ENCODE data around the gene LIMA1.
"Not testable (repeated sequence)": the region's sequence is repeated elsewhere in the genome, so short reads cannot be mapped to it uniquely, and the experiment has no call there.

LIMA1 gene

GRCh38 chr12:50287271-50287670 is 4.0 kb upstream of the LIMA1 start:
- no peak for DNase-seq (ENCODE audit: low read depth)

GRCh38 chr12:50285253-50285652 is 1.9 kb upstream of the LIMA1 start:
- DNase-seq (ENCODE audit: low read depth), result no peak

- peak; percentile 38 for DNase-seq (ENCODE audit: low read depth)
Observed at GRCh38 chr12:50282721-50283228, 545 bp downstream of the LIMA1 start.

GRCh38 chr12:50279501-50279900 is 3.8 kb downstream of the LIMA1 start:
- no peak for DNase-seq (ENCODE audit: low read depth)

GRCh38 chr12:50276912-50277671 is 6.2 kb downstream of the LIMA1 start:
- DNase-seq (ENCODE audit: low read depth), result no peak

- DNase-seq (ENCODE audit: low read depth), result no peak
Observed at GRCh38 chr12:50276068-50276467, 7.3 kb downstream of the LIMA1 start.

- DNase-seq (ENCODE audit: low read depth), result no peak
Observed at GRCh38 chr12:50275556-50275955, 7.8 kb downstream of the LIMA1 start.

- DNase-seq (ENCODE audit: low read depth), result not testable (repeated sequence)
Observed at GRCh38 chr12:50275127-50275526, 8.2 kb downstream of the LIMA1 start.

- DNase-seq (ENCODE audit: low read depth), result no peak
Observed at GRCh38 chr12:50271724-50272247, 11.5 kb downstream of the LIMA1 start.

GRCh38 chr12:50268482-50268881 is 14.8 kb downstream of the LIMA1 start:
- DNase-seq (ENCODE audit: low read depth), result no peak

GRCh38 chr12:50265770-50266524 is 17.4 kb downstream of the LIMA1 start:
- no peak for DNase-seq (ENCODE audit: low read depth)

- no peak for DNase-seq (ENCODE audit: low read depth)
Observed at GRCh38 chr12:50263832-50264231, 19.5 kb downstream of the LIMA1 start.

GRCh38 chr12:50261654-50262053 is 21.7 kb downstream of the LIMA1 start:
- DNase-seq (ENCODE audit: low read depth), result no peak

GRCh38 chr12:50258167-50258551 is 25.2 kb downstream of the LIMA1 start:
- no peak for DNase-seq (ENCODE audit: low read depth)

GRCh38 chr12:50257236-50258166 is 25.8 kb downstream of the LIMA1 start:
- no peak for DNase-seq (ENCODE audit: low read depth)

GRCh38 chr12:50256761-50257160 is 26.6 kb downstream of the LIMA1 start:
- no peak for DNase-seq (ENCODE audit: low read depth)

- no peak for DNase-seq (ENCODE audit: low read depth)
Observed at GRCh38 chr12:50252977-50253602, 30.2 kb downstream of the LIMA1 start.

- DNase-seq (ENCODE audit: low read depth), result no peak
Observed at GRCh38 chr12:50251619-50252252, 31.6 kb downstream of the LIMA1 start.

- DNase-seq (ENCODE audit: low read depth), result no peak
Observed at GRCh38 chr12:50249464-50250182, 33.7 kb downstream of the LIMA1 start.

- DNase-seq (ENCODE audit: low read depth), result no peak
Observed at GRCh38 chr12:50248883-50249282, 34.4 kb downstream of the LIMA1 start.

Measured in HS-27A (cell line).